Measurements from ENCODE around the gene RIPK4. TPM values are rescaled to one million over a fixed set of nuclear protein-coding genes. Genes with fewer than 3 reads are reported as not detected.
"Not testable (repeated sequence)": the region's sequence is repeated elsewhere in the genome, so short reads cannot be mapped to it uniquely, and the experiment has no call there.

The RIPK4 gene
- total RNA-seq, 1 experiment from 2014 or later, result 0.31 TPM

DNA sequence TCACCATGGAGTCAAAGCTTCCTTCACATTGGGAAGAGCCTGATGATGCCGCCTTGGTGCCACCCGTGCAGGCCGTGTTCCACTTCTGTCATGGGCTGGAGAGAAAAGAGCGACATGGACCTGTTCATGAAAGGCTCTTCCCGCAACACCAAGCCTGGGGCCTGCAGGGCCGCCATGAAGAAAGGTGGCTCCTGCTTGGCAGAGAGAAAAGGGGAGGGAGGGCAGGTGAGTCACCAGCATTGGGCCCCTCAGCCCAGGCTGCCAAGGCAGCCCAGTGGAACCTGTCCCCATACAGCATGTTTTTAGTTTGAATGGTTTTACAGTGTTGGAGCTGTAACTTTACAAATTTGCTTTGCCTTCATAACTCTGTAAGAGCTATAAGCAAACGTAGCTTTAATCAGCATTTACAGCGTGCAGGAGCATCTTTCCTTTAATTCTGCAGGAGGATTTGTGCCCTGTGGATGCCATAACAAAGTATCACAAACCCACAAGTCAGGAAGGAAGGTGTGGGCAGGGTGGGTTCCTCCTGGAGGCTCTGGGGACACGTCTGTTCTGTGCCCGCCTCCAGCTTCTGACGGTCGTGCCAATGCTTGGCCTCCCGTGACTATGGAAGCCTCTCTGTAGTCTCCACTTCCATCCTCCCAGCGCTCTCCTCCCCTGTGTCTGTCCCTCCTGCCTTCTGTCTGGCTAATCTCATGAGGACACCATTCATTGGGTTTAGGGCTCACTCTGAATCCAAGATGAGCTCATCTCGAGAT lies 49.1 kb downstream of the RIPK4 start:
- DNase-seq (ENCODE audit: low read depth), result no peak

DNA sequence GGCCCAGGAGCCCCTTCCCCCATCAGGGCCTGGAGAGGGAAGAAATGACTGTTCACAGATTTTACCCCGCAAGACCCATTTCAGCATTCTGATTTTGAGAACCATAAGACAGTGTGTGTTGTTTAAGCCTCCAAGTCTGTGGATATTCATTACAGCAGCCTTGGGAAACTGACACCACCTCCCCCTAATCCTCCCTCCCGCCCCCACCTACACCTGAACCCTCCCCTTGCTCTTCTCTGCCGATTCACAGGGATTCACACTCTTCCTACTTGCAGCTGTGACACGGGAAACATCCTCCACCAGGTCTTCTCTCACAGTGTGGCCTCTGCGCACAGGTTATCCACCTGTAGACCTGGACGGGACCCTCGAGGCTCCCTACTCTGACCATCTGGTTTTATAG lies 50.1 kb downstream of the RIPK4 start:
- no peak for DNase-seq (ENCODE audit: low read depth)

DNA sequence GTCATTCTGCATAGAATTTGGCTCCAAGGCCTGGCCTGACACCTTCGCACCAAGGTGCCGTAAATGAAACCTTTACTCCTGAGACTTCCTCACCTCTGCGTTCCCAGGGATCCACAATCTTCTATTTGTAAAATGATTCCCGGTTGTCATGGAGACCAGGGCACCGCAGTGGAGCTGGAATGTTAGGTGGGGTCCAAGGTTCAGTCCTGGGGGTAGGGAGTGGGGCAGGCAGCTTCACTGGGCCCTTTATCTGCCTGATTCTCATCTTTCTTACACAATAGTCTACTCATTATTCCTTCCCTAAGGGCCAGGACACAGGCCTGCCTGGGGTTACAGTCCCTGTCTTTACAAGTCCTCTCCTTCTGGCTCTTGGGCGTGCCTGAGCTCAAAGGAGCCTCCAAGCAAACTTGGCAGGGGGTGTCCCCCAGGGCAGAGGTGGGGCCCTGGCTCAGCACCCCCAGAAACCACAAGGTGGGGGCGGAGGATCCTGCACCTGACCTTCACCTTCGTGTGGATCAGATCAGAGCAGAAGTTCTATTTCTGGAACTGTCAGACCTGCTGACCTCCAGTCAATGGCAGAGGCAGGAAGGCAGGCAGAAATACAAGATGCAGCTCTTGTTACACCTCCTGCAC lies 51.1 kb downstream of the RIPK4 start:
- peak; percentile 6 for DNase-seq (ENCODE audit: low read depth)

DNA sequence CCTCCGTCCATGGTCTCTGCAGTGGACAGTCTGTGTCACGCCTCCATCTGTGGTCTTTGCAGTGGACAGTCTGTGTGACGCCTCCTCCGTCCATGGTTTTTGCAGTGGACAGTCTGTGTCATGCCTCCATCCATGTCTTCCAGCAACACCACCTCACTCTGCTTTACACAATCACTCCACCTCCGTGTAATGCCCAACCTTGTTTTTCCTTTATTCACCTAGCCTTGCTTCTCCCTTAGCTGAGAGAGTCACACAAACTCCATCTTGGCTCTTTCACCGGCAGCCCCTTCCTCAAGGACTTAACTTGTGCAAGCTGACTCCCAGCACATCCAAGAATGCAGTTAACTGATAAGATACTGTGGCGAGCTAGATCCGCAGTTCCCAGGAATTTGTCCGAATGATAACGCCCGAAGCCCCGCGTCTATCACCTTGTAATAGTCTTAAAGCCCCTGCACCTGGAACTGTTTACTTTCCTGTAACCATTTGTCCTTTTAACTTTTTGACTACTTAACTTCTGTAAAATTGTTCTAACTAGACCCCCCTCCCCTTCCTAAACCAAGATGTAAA lies 52.5 kb downstream of the RIPK4 start:
- not testable (repeated sequence) for DNase-seq (ENCODE audit: low read depth)

DNA sequence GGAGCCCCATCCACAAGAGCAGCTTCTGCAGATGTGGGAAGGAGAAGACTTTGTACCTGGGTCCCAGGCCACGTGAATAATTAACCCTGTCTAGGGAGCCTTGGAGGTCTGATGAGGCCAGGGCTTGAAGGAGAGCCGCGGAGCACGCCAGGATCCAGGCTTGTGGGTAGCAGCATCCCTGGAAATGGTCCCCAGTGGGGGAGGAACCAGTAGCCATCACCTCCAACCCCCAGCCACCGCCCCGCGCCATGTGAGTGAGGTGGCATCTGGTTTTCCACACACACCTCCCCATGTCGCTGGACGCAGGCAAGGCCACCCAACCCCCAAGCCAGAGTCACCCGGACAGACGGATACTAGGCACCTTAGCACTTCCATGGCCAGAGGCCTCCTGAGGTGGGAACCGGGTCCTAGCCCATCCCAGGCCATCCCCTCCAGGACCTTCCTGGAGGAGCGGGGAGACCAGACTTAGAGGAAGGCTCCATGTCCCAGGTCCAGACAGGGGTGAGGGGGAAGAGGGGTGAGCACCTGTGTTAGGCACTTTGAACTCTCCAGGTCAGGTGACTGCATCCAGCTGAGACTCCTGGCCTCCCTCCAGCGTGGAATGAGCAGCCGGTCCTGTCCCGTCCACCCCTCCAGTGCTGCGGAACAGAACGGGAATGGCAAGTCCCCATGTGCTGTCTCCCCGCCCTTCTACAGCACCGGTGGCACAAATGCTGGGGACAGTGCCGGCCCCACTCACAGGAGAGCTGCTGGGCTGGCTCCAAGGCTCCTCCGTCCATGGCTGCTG lies 53.2 kb downstream of the RIPK4 start:
- DNase-seq (ENCODE audit: low read depth), result no peak

DNA sequence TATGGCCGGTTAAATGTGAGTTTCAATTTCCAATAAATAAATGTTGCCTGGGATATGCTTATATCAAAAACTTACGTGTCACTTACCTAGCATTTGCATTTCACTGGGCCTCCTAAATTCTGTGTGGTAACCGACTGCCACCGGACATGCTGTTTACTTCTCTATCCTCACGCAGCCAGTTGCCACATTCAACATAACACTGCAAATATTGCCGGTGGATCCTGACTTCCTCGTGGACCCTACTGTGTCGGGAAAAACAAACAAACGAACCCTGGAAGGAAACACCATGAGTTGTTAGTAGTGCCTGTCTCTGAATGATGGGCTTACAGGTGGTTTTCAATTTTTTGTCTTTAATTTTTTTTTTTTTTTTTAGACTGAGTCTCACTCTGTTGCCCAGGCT lies 54.1 kb downstream of the RIPK4 start:
- DNase-seq (ENCODE audit: low read depth), result no peak

DNA sequence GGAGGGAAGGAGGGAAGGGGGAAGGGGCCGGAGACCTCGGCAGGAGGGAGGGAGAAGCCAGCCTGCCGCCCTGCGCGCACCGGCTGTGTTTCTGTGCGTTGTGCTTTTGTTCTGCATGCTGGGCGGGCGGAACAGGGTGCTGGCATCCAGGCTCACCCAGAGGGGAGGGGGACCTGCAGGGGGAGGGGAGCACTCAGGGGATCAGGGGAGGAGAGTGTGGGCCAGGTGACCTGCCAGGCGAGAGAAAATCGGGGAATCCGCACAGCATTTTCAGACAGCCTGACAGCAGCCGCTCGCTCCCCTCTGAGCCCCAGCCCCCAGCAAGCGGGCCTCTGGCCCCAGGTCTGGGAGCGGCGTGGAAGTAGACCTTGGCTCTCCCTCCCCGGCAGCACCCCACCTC lies 54.7 kb downstream of the RIPK4 start:
- no peak for DNase-seq (ENCODE audit: low read depth)

DNA sequence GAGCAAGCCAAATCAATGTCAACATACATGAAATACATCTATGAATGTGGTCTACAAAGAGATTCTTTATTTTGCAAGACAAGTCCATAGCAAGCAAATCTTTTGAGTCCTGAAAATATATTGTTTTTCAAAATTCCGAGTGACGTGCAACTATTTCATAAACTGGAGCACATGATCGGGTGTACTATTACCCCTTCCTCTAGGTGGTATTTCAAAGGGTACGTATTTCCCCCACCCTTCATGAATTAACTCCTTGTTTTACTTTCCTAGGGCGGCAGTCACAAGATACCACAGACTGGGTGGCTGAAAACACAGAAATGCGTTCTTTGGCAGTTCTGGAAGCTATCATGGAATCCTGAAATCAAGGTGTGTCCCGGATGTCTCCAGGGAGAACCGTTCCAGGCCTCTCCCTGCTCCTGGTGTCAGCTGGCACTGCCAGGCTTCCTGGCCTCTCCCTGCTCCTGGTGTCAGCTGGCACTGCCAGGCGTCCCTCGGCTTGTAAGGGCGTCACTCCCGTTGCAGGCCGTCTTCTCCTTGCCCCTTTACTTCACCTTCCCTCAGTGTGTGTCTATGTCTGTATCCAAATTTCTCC lies 55.3 kb downstream of the RIPK4 start:
- DNase-seq (ENCODE audit: low read depth), result no peak

DNA sequence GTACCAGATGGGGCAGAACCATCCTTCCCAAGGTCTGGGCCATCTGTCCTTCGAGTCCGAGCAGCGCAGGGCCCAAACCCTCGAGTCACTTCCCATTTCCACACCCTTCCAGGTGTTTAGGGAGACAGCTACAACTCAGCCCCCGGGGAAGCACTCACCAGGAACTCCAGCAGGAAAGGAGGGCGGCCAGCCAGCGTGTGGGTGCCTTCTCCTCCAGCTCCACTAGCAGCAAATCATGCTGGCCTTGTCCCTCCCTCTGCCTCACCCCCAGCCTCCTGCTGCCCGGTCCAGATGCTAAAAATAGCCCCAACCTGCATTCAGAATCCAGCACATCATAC lies 56.1 kb downstream of the RIPK4 start:
- no peak for DNase-seq (ENCODE audit: low read depth)

DNA sequence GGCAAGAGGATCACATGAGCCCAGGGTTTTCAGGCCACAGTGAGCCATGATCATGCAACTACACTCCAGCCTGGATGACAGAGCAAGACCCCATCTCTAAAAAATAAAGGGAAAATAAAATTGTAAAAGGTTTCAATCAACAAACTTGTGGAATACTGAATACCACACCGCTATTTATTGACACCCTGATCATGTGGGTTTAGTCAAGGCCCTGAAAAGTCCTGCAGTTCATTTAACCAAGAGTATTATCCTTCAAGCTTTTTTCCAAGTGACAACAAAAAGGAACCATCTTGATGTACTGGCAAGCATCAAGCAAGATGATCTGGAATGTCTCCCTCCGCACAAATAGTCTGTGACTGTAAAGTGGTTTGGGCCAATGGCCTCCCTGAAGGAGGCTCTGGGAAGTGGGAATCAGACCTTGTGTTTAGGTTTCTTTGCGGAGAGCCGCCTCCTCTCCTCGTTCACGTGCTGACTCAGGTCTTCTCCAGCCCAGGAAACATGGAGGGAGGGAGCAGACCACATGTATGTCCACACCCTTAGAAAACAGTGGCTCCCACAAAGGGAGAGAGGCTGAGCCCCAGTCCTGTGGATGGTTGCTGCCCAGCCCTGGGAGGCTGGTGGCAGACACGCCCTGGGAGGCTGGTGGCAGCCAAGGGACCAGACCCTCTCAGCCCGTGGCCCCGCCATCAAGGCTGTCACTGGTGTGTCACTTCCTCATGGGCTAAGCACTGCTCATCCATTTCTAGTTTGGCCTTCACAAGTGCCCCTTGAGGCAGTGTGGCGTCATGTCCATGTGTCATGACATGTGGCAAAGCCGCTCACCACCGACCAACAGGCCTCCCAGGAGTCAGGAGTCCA lies 56.7 kb downstream of the RIPK4 start:
- DNase-seq (ENCODE audit: low read depth), result peak; percentile 9

DNA sequence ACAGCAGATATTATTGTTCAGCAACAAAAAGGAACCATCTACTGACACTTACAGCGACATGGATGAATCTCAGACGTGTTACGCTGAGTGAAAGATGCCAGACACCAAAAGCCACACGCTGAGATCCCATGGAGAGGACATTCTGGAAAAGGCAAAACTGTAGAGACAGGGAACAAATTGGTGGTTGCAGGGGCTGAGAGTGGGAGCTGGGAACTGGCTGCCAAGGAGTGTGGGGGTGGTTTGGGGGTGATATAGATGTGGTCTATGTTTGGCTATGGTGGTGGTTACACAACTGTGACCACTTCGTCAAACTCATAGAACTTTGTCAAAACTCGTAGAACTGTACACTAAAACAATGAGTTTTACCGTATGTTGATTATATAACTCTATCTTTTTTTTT lies 57.7 kb downstream of the RIPK4 start:
- no peak for DNase-seq (ENCODE audit: low read depth)

DNA sequence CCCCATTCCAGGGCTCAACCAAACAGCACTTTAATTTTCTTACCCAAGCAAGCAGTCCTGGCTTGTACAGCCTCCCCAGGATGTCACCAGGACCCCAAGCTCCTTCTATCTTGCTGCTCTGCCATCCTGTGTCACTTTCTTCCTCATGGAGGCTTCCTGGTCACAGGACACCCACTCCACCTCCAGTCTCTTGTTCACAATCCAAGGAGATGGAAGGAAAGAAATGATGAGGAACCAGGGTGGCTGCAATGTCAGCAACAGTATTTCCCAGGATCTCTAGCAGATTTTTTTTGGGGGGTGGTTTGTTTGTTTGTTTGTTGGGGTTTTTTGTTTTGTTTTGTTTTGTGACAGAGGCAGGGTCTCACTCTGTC lies 58.9 kb downstream of the RIPK4 start:
- DNase-seq (ENCODE audit: low read depth), result no peak

DNA sequence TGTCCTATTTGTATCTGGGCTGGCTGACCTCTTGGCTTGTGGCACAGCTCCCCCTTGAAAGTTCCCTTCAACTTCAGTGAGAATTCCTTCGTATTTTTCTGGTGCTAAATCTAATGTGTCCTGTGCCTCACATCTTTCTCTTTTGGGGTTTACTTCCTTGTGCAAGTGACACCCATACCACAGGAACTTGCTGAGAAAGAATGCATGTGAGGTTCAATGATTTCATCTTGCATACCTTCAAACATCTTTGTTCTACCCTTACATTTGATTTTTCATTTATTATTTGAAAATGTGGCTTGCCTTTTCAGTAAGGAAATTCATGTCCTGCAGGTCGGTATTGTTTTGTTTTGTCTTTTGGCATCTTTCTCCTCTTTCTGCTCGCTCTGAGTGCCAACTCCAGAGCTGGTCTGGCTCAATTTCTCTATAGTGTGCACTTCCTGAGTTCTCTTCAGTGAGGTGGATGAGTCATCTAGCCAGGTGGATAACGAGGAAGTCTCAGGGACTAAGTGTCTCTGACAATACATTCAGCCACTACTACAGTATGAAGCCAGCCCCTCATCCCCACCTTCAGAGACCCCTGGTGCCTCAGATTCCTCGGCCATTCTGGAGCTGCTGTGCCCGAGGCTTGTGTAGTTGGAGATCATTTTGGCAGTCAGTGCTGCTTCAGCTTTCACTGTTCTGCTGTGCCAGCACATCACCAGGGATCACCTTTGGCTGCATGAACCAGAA lies 59.5 kb downstream of the RIPK4 start:
- DNase-seq (ENCODE audit: low read depth), result peak; percentile 27

DNA sequence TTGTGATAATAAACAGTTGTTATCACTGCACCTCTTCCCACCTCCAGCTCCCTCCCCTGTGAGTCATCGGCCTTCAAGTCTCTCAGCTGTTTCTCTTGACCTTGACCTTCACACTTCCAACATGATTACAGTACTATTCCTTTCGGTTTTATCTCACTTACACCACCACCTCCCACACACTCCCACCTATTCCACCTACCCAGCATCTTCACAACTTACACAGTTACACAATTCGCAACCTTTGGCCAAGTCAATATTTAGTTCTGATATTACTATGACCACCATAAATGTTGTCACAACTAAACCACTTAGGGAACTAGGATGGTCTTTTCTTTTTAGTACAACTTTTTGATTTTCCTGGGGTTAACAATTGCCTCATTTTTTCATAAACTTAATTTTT lies 60.2 kb downstream of the RIPK4 start:
- DNase-seq (ENCODE audit: low read depth), result peak; percentile 30

DNA sequence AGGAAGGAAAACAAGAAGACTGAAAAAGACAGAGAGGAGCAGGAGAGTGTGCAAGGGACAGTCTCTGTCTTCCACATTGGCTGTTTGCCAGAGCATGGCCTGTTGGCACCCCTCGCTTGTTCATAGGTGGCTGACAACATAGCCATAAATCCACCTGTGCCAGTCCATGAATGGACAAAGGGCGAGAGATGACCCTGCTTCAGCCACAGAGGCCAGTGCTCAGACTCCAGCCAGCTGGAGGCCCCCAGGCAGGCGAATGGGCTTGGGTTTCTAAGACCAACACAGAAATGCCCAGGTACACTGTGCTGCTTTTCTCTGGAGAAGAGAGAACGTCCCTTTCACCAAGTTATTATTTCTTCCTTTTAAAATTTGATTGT lies 60.6 kb downstream of the RIPK4 start:
- DNase-seq (ENCODE audit: low read depth), result no peak

DNA sequence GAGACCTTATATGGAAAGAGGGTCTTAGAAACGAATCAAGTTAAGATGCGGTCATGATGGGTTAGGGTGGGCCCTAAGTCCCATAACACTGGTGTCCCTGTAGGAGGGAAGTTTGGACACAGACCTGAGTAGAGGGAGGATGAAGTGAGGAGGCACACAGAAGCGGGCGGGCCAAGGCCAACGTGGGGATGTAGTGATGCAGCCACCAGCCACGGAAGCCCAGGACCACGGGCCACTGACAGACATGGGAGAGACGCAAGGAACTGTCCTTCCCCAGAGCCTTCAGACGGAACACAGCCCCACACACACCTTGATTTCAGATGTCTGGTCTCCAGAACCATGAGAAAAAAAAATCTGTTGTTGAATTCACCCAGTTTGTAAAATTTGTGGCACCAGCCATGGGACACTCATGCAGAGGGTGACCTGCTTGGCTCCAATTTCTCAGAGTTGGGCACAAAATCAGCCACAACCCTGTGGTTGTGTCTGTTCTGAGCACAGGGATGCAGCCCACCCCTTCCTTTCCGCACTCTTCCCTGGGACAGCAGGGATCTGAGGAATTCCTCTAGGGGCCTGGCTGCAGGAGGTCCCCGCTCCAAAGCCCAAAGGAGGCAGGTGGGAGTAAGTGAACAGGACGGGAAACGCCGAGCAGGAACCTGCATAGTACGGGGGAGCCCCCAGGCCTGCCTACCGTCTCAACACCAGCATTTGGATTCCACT lies 61.1 kb downstream of the RIPK4 start:
- no peak for DNase-seq (ENCODE audit: low read depth)

DNA sequence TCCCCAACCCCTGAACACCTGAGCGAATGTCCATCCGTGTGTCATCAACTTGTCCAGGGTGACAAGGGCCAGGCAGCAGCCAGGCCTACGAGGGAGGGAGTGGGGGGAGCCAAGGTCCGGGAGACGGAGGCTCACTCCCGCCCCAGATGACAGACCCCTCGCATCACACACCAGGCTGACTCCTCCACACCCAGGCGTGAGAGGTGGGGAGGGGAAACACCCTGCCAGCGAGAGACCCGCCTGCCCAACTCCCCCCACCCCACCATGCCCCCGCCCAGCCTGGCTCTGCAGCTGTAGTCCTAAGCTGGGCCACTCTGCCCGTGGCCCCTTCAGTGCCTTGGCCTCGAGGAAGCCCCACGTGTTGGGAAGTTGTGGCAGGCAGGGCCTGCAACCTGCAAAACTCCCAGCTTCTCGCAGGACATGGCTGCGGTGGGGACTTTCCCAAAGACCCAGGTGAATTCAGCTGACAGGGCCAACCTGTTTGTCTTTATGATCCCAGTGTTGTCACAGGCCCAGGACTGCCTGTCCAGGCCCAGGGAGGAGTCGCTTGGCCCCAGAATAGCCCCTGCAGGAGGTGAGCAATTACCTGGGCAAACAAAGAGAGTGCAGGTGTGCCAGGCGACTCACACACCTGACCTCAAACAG lies 62.9 kb downstream of the RIPK4 start:
- no peak for DNase-seq (ENCODE audit: low read depth)

DNA sequence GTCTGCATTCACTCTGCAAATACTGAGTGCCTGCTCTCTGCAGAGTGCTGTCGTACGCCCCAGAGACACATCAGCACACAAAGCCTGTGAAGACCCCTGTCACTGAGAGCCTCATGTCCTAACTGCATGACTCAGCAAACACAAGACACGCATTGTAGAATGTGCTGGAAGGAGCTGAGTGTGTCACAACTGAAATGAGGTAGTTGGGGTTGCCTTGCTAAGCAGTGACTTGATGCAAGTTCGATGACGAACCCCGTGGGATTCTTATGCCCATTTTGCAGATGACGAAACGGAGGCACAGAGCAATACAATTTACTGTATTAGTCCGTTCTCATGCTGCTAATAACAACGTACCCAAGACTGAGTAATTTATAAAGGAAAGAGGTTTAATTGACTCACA lies 65.1 kb downstream of the RIPK4 start:
- DNase-seq (ENCODE audit: low read depth), result peak; percentile 12

DNA sequence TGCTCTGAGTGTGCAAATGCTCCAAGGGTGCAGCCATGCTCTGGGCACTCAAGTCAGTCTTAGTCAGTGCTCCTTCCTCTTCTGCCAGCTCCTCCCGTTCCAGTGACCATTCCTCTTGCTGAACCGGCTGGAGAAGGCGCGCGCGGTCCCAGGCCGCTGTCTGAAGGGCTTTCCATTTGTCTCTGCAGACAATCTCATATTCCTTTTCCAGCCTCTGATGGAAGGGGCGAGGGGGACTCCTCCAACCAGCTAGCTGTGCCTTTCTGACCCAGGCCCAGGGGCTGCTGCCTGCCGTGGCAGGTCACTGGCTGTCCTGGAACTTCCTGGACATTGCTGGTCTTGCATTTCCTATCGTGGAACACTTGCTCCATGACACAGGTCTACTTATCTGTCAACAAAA lies 67.5 kb downstream of the RIPK4 start:
- no peak for DNase-seq (ENCODE audit: low read depth)

Data from HT1080 (cell line).